ENCODE data around the gene ZNF563. TPM values are rescaled to one million over a fixed set of nuclear protein-coding genes. Genes with fewer than 3 reads are reported as not detected.

Gene ZNF563
- 1 to 10 TPM; 2.4 to 4.5 (median 3.6) TPM for total RNA-seq
- long read RNA-seq, partial matches to known transcripts, result 0 of 2 reads
- long read RNA-seq, other reads (novel, unspliced or antisense), result 1 of 2 reads

GRCh38 chr19:12333162-12334159, at the start of gene ZNF563:
ZNF563 (minus strand) TSS chr19:12333633; CDS start chr19:12333482, 151 bp downstream.
- peak; percentile 98 to 99 (median 98) for DNase-seq
- no peaks in the 10 kb centered on the region for H3K9me3 ChIP-seq
- peak; percentile 93 to 98 (median 94) for ATAC-seq
- peaks cover 0 to 32% (median 4%) of the 10 kb centered on the region in 4 donors for H3K4me1 ChIP-seq
- intact Hi-C loops (cut with DNase I), result no loop called here
- peak within 1 kb of the TSS; percentile 88 to 95 (median 89) for H3K27ac ChIP-seq
- H3K27me3 ChIP-seq, result no peaks in the 10 kb centered on the region
- no peaks in the 10 kb centered on the region for H3K36me3 ChIP-seq
- peak within 1 kb of the TSS; percentile 56 to 88 (median 88) for H3K4me3 ChIP-seq
- WGBS (ENCODE audit: insufficient coverage, low coverage, low lambda C conversion rate, missing lambda C conversion rate), result 9% methylated on average over 5 of the region's 55 CpGs
- TF ChIP-seq POLR2A (IDR thresholded peaks at IDR 0.05) (peak; percentile 92), CTCF (IDR thresholded peaks at IDR 0.05) (no peak)

- TF ChIP-seq CTCF (IDR thresholded peaks at IDR 0.05), result no peak
- TF ChIP-seq POLR2A (IDR thresholded peaks at IDR 0.05), result no peak
- Histone ChIP-seq H3K9me3 (peaks cover 0 to 29% (median 16%) of the 10 kb centered on the region in 4 donors), H3K27me3 (no peaks in the 10 kb centered on the region), H3K36me3 (peaks cover 0 to 10% (median 0%) of the 10 kb centered on the region in 4 donors), H3K4me1 (no peaks in the 10 kb centered on the region), H3K4me3 (no peak overlapping the region), H3K27ac (no peak overlapping the region)
- intact Hi-C loops (cut with DNase I), result no loop called here
- 55% methylated on average over 2 of the region's 2 CpGs for WGBS (ENCODE audit: insufficient coverage, low coverage, low lambda C conversion rate, missing lambda C conversion rate)
- ATAC-seq (no peak), DNase-seq (no peak)
Observed at GRCh38 chr19:12380444-12380737, 47.0 kb upstream of the ZNF563 start.

GRCh38 chr19:12379732-12380443, 46.5 kb upstream of the ZNF563 start:
- TF ChIP-seq POLR2A (IDR thresholded peaks at IDR 0.05) (no peak), CTCF (IDR thresholded peaks at IDR 0.05) (no peak)
- WGBS (ENCODE audit: insufficient coverage, low coverage, low lambda C conversion rate, missing lambda C conversion rate), result 91% methylated on average over 5 of the region's 5 CpGs
- intact Hi-C loops (cut with DNase I), result no loop called here
- H3K4me3 ChIP-seq, result no peak overlapping the region
- H3K27ac ChIP-seq, result no peak overlapping the region
- DNase-seq (no peak), ATAC-seq (no peak)
- H3K9me3 ChIP-seq, result peaks cover 0 to 29% (median 16%) of the 10 kb centered on the region in 4 donors
- H3K4me1 ChIP-seq, result no peaks in the 10 kb centered on the region
- no peaks in the 10 kb centered on the region for H3K27me3 ChIP-seq
- peaks cover 0 to 10% (median 0%) of the 10 kb centered on the region in 4 donors for H3K36me3 ChIP-seq

GRCh38 chr19:12374026-12374425, 40.6 kb upstream of the ZNF563 start:
- H3K4me3 ChIP-seq, result no peak overlapping the region
- no peaks in the 10 kb centered on the region for H3K36me3 ChIP-seq
- intact Hi-C loops (cut with DNase I), result no loop called here
- DNase-seq (no peak), ATAC-seq (no peak)
- peaks cover 0 to 11% (median 5%) of the 10 kb centered on the region in 4 donors for H3K9me3 ChIP-seq
- no peaks in the 10 kb centered on the region for H3K27me3 ChIP-seq
- WGBS (ENCODE audit: insufficient coverage, low coverage, low lambda C conversion rate, missing lambda C conversion rate), result 73% methylated on average over 1 of the region's 1 CpG
- H3K27ac ChIP-seq, result no peak overlapping the region
- TF ChIP-seq POLR2A (IDR thresholded peaks at IDR 0.05) (no peak), CTCF (IDR thresholded peaks at IDR 0.05) (no peak)
- H3K4me1 ChIP-seq, result no peaks in the 10 kb centered on the region
